HepG2 (cell line): ENCODE data around the gene NFKBIZ.

Experiments
- ASH2L ChIP-seq: fragments of 300-600, 200-600 bp; sonication (generic); IDR thresholded peaks from 2 replicates; pipeline ENCODE4 v1.7.0; 2017; ENCODE audit warnings: low read depth, mild to moderate bottlenecking, moderate library complexity, mixed read lengths, low read length; ENCODE audit not compliant: insufficient read length
- ATF2 ChIP-seq: sonication (generic); formaldehyde crosslinking; IDR thresholded peaks from 2 replicates; pipeline ENCODE4 v1.4.0; 2020; ENCODE audit warnings: missing genetic modification reagents
- CEBPB ChIP-seq: IDR thresholded peaks from 2 replicates; pipeline ENCODE4 v1.6.1; 2011; ENCODE audit warnings: low read depth, low read length, improper control_type of control experiment, borderline replicate concordance
- CTCF ChIP-seq: sonication (generic); formaldehyde crosslinking; IDR thresholded peaks from 2 replicates; pipeline ENCODE4 v1.5.0; 2020; ENCODE audit warnings: mild to moderate bottlenecking, missing genetic modification reagents, moderate library complexity
- FOXJ3 ChIP-seq: sonication (generic); formaldehyde crosslinking; IDR thresholded peaks from 2 replicates; pipeline ENCODE4 v1.4.0; 2020; ENCODE audit warnings: missing genetic modification reagents, mild to moderate bottlenecking, borderline replicate concordance
- HCFC1 ChIP-seq: fragments of 150-350 bp; IDR thresholded peaks from 2 replicates; pipeline ENCODE4 v1.6.1; 2014; ENCODE audit warnings: low read depth, low read length
- HOXA9 ChIP-seq: sonication (generic); formaldehyde crosslinking; IDR thresholded peaks from 2 replicates; pipeline ENCODE4 v1.8.1; 2022; ENCODE audit warnings: missing genetic modification reagents, mild to moderate bottlenecking, moderate library complexity, borderline replicate concordance
- POLR2A ChIP-seq, 2 experiments: IDR thresholded peaks; 2 replicates each; pipeline ENCODE4 v1.6.1; 2011; ENCODE audit warnings: low read depth in 2 of 2, low read length in 2 of 2, mild to moderate bottlenecking in 1 of 2, moderate library complexity in 1 of 2; ENCODE audit not compliant: insufficient read depth in 1 of 2
- RAD21 ChIP-seq: fragments of 450-650 bp; formaldehyde crosslinking; IDR thresholded peaks from 2 replicates; pipeline ENCODE4 v1.5.0; 2020; ENCODE audit warnings: mild to moderate bottlenecking
- RXRA ChIP-seq: sonication (generic); formaldehyde crosslinking; IDR thresholded peaks from 2 replicates; pipeline ENCODE4 v1.5.1; 2020; ENCODE audit warnings: missing genetic modification reagents
- SALL2 ChIP-seq: sonication (generic); formaldehyde crosslinking; IDR thresholded peaks from 2 replicates; pipeline ENCODE4 v1.8.1; 2023; ENCODE audit warnings: mild to moderate bottlenecking, missing genetic modification reagents, inconsistent platforms
- ZBTB39 ChIP-seq: sonication (generic); formaldehyde crosslinking; IDR thresholded peaks from 2 replicates; pipeline ENCODE4 v1.5.0; 2020; ENCODE audit warnings: missing genetic modification reagents
- ZNF121 ChIP-seq: sonication (generic); formaldehyde crosslinking; IDR thresholded peaks from 2 replicates; pipeline ENCODE4 v1.5.0; 2020; ENCODE audit warnings: mild to moderate bottlenecking, missing genetic modification reagents
- ZNF350 ChIP-seq: sonication (generic); formaldehyde crosslinking; IDR thresholded peaks from 2 replicates; pipeline ENCODE4 v1.4.0; 2020; ENCODE audit warnings: mild to moderate bottlenecking, low read depth, missing genetic modification reagents, borderline replicate concordance

GRCh38 chr3:101870138-101870537 lies 20.8 kb downstream of the NFKBIZ start:
- TF ChIP-seq CTCF (CRISPR knock-in tag) (no peak), ZNF121 (CRISPR knock-in tag) (no peak), FOXJ3 (no peak), POLR2A (IDR thresholded peaks at IDR 0.05; ENCODE audit: insufficient read depth in 1 of 2, low read depth in 2 of 2, low read length in 2 of 2) (no peak), ZBTB39 (no peak), CEBPB (no peak), HOXA9 (CRISPR knock-in tag) (no peak), ATF2 (CRISPR knock-in tag) (no peak), ZNF350 (CRISPR knock-in tag) (no peak), SALL2 (CRISPR knock-in tag) (no peak), RAD21 (no peak), RXRA (no peak), HCFC1 (no peak), ASH2L (no peak)
